GM18867 (cell line): ENCODE data around the gene PEF1.

Experiments
- ATAC-seq: cut with Tn5 transposase; IDR thresholded peaks from one replicate; pipeline ENCODE4 v1.9.1; 2021; ENCODE audit warnings: mild to moderate bottlenecking, moderate library complexity; ENCODE audit not compliant: unreplicated experiment

Gene PEF1

DNA sequence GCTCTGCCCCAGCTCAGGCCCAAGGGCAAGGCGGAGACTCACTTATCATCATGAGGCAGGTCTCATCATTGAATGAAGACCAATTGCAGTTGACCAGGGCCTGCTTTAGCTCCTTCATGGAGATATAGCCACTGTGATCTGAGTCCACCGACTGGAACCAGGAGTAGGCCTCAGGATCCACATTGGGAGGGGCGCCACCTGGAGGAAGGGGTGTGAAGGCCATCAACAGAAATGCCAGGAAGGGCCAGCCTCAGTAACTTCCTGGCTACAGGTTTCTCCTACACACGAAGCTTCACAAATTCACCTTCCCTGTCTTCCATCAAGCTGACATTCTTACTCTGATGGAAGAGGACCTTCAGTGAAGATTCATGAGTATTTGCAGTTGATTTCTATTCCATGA is 11.6 kb downstream of the PEF1 start:
- ATAC-seq, result no peak

GRCh38 chr1:31632649-31633048 is 12.0 kb downstream of the PEF1 start:
- no peak for ATAC-seq

DNA sequence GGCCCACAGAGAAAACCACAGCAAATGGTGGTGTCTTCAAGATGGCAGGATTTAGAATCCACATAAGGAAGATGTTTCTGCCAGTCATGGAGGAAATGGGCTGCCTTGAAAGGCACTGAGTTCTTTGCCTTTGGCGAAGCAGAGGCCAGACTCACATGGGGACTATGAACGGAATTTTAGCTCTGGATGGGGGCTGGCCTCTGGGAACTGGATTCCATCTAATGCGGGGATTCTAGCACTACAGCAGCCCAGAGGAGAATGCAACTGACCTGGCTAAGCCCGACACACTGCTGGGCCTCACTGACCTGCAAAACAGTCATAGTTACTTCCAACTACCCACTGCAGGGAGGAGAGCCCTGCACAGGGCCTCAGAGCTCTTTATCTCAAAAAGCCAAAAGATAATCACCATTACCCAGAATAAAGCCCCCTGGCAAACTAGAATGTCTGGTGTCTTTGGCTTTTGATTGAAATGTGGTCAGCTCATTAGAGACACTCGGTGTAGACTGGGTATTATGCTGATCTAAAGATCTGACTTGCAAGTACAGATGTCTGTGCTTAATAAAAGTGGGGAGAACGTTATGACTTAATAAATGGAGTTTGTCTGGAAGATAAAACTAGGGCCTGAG is 15.6 kb downstream of the PEF1 start:
- no peak for ATAC-seq

DNA sequence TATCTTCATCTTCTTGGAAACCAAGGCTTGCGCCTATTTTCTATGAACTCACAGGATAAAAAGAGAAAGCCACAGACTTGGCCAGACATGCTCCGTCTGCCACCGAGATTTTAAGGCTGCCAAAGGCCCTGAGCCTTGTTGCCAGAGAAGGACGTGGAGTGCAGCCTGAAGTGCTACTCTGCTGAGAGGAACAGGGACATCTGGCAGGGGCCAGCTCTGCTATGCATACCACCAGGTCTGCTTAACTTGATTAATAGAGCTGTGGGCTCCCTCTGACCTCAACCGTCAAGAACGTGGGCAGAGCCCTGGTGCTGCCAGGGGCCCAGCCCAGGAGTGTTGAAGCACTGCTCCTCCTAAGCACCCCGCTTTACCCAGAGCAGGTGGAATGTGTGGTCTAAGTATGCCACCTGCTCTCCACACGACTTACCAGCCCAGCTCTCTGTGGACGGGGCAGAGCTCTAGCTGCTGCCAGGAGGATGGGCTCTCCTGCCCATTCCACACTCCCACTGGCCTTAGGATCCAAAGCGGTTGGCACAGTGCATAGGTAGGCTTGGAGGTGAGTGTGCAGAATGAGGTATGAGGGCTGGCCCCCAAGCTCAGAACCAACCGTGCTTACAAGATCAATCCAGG is 16.6 kb downstream of the PEF1 start:
- ATAC-seq, result no peak

DNA sequence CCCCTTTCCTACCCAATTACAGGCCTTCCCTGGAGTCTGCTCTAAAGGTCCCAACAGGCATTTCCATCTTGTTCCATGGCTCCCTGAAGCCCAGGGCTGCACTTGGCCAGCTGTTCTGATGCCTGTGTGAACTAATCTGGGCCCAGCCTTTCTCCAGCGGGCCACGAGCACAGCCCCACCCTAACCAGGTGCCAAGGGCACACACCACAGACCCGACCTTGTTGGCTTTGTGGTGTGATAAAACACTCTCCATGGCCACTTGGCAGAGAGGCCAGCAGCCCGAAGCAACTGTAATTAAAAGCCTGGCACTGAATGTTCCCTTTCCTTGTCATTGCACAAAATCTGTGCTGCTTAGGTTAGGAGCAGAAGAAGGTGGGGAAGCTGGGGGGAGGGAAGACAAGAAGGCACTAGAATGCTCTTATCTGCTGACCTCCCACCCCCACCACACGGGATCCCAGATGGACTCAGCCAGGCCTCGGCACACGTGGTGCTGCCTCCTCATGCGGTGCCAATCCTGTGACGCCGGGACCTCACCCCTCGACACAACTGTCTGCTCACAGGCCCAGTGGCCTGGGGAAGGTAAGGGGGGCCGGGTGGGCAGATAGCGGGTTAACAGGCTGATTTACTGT is 17.3 kb downstream of the PEF1 start:
- no peak for ATAC-seq

GRCh38 chr1:31626223-31627207 is 18.2 kb downstream of the PEF1 start:
- no peak for ATAC-seq

- ATAC-seq, result no peak
Measured at GRCh38 chr1:31625561-31626222, 19.0 kb downstream of the PEF1 start.

DNA sequence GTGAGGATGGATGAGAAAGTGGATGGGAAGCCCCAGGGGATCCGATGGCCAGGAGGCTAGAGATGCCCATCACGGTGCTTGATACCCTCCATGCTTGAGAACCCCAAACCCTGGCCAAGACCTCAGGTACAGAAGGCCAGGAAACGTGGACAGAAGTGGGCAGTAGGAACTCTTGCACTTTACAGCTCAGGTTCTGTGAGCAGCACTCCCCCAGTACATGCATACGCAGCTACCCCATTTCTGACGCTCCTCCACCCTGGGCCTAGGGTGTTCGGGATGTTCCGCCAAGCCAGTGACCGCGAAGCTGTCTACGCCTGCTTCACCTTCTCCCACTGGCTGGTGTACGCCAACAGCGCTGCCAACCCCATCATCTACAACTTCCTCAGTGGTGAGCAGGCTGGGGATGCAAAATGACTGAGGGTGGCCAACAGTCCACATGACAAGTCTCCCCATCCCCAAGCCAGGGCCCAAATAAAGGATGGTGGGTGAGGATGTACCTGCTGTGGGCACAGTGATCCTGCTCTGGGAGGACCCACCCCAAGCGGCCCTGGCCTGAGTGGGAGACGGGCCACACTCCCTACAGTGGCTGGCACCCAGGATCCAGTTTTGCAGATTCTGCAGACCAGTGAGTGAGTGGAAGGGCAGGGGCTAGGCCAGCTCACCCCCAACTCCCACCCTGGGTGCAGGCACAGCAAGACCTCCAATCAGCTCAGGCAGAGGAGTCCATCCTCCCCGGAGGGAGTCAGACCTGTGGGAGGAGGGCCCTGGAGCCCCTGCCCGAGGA is 19.8 kb downstream of the PEF1 start:
- no peak for ATAC-seq

DNA sequence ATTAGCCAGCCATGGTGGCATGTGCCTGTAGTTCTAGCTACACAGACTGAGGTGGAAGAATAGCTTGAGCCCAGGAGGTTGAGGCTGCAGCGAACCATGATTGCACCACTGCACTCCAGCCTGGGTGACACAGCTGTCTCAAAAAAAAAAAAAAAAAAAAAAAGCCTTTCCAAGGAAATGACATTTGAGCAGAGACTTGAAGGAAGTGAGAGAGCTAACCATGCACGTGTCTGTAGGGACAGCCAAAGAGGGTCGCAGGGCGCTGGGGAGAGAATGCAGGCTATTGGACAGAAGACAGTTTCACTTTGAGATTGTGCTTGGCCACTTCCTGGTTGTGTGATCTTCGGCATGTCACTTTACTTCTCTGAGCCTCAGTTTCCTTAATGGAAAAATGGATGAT is 20.4 kb downstream of the PEF1 start:
- ATAC-seq, result no peak

DNA sequence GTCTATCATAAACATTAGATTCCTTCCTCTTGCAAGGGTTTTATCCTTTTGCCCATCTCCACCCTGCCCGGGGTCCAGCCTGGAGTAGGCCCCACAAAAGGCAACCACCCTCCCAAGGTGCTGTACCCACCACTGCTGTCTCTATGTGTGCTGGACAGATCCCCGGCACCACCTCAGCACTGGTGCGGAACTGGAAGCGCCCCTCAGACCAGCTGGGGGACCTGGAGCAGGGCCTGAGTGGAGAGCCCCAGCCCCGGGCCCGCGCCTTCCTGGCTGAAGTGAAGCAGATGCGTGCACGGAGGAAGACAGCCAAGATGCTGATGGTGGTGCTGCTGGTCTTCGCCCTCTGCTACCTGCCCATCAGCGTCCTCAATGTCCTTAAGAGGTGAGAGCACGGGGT is 21.3 kb downstream of the PEF1 start:
- no peak for ATAC-seq

GRCh38 chr1:31621847-31622730 is 22.6 kb downstream of the PEF1 start:
- ATAC-seq, result no peak

- no peak for ATAC-seq
Measured at GRCh38 chr1:31621498-31621820, 23.2 kb downstream of the PEF1 start.

DNA sequence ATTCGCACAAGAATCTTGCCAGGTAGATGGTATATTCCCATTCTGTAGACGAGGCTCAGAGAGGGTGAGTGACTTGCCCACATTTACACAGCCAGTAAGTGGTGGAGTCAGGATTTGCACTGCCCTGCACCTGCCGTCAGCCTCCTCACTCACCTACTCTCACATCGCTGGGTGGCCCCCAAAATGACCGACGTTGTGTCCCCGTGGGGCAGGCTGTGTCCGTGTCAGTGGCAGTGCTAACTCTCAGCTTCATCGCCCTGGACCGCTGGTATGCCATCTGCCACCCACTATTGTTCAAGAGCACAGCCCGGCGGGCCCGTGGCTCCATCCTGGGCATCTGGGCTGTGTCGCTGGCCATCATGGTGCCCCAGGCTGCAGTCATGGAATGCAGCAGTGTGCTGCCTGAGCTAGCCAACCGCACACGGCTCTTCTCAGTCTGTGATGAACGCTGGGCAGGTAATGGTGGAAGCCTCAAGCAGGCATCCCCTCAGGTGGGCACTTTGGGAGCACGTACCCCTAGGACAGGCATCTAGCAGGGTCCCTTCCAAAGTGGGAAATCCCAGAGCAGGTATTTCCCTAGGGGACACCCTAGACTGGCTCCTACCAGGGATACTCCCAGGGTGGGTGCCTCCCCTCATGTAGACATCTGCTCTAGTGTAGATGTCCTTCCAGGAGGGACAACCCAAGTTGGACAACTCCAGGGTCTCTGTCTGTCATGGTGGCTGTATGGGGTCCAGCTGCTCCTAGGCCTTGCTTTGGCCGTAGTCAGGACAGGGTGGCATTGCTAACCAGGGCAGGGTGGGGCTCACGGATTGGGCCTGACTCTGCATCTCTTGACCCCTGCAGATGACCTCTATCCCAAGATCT is 23.8 kb downstream of the PEF1 start:
- no peak for ATAC-seq

DNA sequence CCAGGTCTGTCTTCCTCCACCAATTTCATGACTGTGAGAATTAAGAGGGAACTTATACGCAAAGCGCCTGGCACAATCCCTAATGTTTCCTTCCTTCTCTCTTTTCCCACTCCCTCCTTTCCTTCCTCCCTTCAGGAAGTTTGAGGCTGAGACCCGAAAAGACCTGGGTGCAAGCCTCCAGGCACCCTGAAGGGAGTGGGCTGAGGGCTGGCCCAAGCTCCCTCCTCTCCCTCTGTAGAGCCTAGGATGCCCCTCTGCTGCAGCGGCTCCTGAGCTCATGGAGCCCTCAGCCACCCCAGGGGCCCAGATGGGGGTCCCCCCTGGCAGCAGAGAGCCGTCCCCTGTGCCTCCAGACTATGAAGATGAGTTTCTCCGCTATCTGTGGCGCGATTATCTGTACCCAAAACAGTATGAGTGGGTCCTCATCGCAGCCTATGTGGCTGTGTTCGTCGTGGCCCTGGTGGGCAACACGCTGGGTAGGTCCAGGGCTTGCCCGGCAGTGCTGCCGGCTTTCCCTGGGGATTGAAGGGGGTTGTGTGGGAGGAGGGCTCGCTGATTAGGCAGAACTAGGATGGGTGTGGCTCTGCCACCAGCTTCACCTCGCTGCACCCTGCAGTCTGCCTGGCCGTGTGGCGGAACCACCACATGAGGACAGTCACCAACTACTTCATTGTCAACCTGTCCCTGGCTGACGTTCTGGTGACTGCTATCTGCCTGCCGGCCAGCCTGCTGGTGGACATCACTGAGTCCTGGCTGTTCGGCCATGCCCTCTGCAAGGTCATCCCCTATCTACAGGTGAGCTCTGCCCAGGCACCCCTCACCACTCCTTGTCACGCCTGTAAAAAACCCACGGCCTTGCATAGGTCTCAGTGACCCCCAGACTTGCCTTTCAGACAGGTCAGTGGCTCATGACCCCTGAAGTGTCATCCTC is 25.5 kb downstream of the PEF1 start:
- no peak for ATAC-seq

GRCh38 chr1:31617916-31618746 is 26.5 kb downstream of the PEF1 start:
- ATAC-seq, result peak; percentile 55

DNA sequence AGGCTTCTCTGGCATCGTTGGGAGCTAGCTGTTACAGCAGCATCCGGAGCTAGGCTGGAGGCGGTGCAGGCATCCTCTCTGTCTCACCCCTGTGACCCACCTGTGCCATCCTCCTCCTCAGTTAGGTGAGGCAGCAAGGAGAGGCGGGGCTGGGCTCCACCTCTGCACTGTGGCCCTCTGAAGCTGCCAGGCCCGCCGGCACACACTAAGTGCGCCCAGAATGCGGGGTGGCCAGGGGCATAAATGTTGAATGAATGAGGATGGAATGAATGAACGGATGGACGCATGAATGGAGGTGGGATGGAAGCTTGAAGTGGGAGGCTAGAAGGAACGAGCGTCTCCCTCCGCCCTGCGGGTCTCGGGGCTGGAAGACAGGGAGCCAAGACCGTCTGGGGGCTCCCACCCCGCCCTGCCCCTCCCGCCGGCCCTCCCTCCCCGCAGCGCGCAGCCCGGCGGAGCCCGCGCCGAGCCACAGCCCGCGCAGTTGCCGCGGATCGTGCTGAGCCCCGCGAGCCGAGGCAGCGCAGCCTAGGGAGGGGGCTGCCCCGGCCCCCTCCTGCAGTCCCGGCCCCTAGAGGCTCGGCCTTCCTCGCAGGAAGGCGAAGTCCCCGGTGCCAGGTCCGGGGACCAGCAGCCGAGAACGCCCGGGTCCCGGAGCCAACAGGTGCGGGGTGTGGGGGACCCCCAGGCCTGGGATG is 27.3 kb downstream of the PEF1 start, which contains the start of gene HCRTR1:
TSS of gene HCRTR1 (plus strand) at position 472 of the 698 bp plus-strand sequence. CDS start 1,504 bp downstream, outside the sequence.
- ATAC-seq, result no peak
